GM23248 (cell line): ENCODE results near the gene DYNC2H1. TPM values are rescaled to one million over a fixed set of nuclear protein-coding genes. Genes with fewer than 3 reads are reported as not detected.

Source experiments
- DNase-seq: peaks from one replicate; pipeline ENCODE4 v3.0.0-alpha.2; 2015
- H2AFZ ChIP-seq: fragments of 200-600 bp; sonication (generic); 2 replicates; pipeline ENCODE4 v1.6.1; 2016; ENCODE audit warnings: antibody characterized with exemption
- H3F3A ChIP-seq: fragments of 200-600 bp; sonication (generic); 2 replicates; pipeline ENCODE4 v1.6.1; 2016; ENCODE audit warnings: mild to moderate bottlenecking, antibody characterized with exemption, mixed run types; ENCODE audit not compliant: insufficient read depth
- H3K27ac ChIP-seq: fragments of 200-600 bp; sonication (generic); 2 replicates; pipeline ENCODE4 v1.5.1; 2016; ENCODE audit warnings: mild to moderate bottlenecking
- H3K27me3 ChIP-seq: fragments of 200-600 bp; sonication (generic); replicated peaks from 2 replicates; pipeline ENCODE4 v1.6.1; 2016; ENCODE audit warnings: mild to moderate bottlenecking; ENCODE audit not compliant: insufficient read depth
- H3K36me3 ChIP-seq: fragments of 200-600 bp; sonication (generic); 2 replicates; pipeline ENCODE4 v1.6.1; 2016; ENCODE audit warnings: low read depth, mild to moderate bottlenecking
- H3K4me1 ChIP-seq: fragments of 200-600 bp; sonication (generic); 2 replicates; pipeline ENCODE4 v1.6.1; 2016; ENCODE audit warnings: mild to moderate bottlenecking; ENCODE audit not compliant: insufficient read depth
- H3K4me2 ChIP-seq: fragments of 200-600 bp; sonication (generic); one replicate; pipeline ENCODE4 v1.6.1; 2016; ENCODE audit warnings: mild to moderate bottlenecking; ENCODE audit not compliant: unreplicated experiment
- H3K4me3 ChIP-seq: fragments of 200-600 bp; sonication (generic); 2 replicates; pipeline ENCODE4 v1.5.1; 2016; ENCODE audit warnings: mild to moderate bottlenecking
- H3K79me2 ChIP-seq: fragments of 200-600 bp; sonication (generic); 2 replicates; pipeline ENCODE4 v1.6.1; 2016; ENCODE audit warnings: mild to moderate bottlenecking; ENCODE audit not compliant: insufficient read depth
- H3K9ac ChIP-seq: fragments of 200-600 bp; sonication (generic); 2 replicates; pipeline ENCODE4 v1.6.1; 2016; ENCODE audit warnings: mild to moderate bottlenecking
- H3K9me2 ChIP-seq: fragments of 200-600 bp; sonication (generic); 2 replicates; pipeline ENCODE4 v1.6.1; 2016; ENCODE audit warnings: mixed run types, mild to moderate bottlenecking, moderate library complexity; ENCODE audit not compliant: insufficient read depth
- H3K9me3 ChIP-seq: fragments of 200-600 bp; sonication (generic); one replicate; pipeline ENCODE4 v1.6.1; 2017; ENCODE audit warnings: low read depth
- H4K20me1 ChIP-seq: fragments of 200-600 bp; sonication (generic); 2 replicates; pipeline ENCODE4 v1.6.0; 2016; ENCODE audit not compliant: insufficient read depth
- EZH2 ChIP-seq: fragments of 200-600 bp; sonication (generic); IDR thresholded peaks from 2 replicates; pipeline ENCODE4 v1.6.1; 2018; ENCODE audit warnings: antibody characterized with exemption, mild to moderate bottlenecking; ENCODE audit not compliant: insufficient read depth, poor library complexity, severe bottlenecking
- EZH2phosphoT487 ChIP-seq: fragments of 200-600 bp; sonication (generic); IDR thresholded peaks from 2 replicates; pipeline ENCODE4 v1.6.1; 2018; ENCODE audit warnings: antibody characterized with exemption, moderate library complexity, mild to moderate bottlenecking, low read depth; ENCODE audit not compliant: insufficient read depth
- WGBS, 2 experiments: methylation state at CpG; one replicate each; pipeline ENCODE4 v1.1.6; 2015 to 2017; ENCODE audit warnings: low lambda C conversion rate in 2 of 2, low coverage in 1 of 2; ENCODE audit errors: missing lambda C conversion rate in 2 of 2; 5-methylcytosine and 5-hydroxymethylcytosine counted together
- in situ Hi-C: fragments of 300-500 bp; cut with MboI; formaldehyde crosslinking; loops from 2 replicates; pipeline ENCODE4 v1.15.0; 2020
- polyA plus RNA-seq: library from polyadenylated mRNA; unstranded; fragments of >200 nt; fragmentation: Nextera tagmentation; extraction: Ambion mirVana; gene quantifications from 2 replicates; pipeline ENCODE4 v1.2.1, GENCODE V29; 2016
- total RNA-seq: library from RNA; depleted of rRNA; stranded (reverse); fragments of >200 nt; shearing (Covaris generic); gene quantifications from 2 replicates; pipeline ENCODE4 v1.2.3, GENCODE V29; 2014

The DYNC2H1 gene
- total and polyA plus RNA-seq, 2 experiments from 2014 or later = 9.3 to 27.0 TPM

GRCh38 chr11:103395612-103396011 is 286.4 kb downstream of the DYNC2H1 start:
- Histone ChIP-seq H3K79me2 (no peaks in the 10 kb centered on the region), H3K9ac (peak overlapping the region; percentile 15; the same call in 1 of the 2 replicates), H2AFZ (no peak overlapping the region), H3K27me3 (no peaks in the 10 kb centered on the region), H3K4me3 (no peak overlapping the region), H3K27ac (peak overlapping the region; percentile 78), H4K20me1 (no peaks in the 10 kb centered on the region), H3F3A (peaks cover 20% of the 10 kb centered on the region), H3K9me2 (no peaks in the 10 kb centered on the region), H3K4me1 (peaks cover 30% of the 10 kb centered on the region), H3K36me3 (0 out of 2 replicates have a peak, but pooled peaks cover 3% of the 10 kb centered on the region), H3K9me3 (no peaks in the 10 kb centered on the region), H3K4me2 (peak overlapping the region; percentile 46)
- WGBS, 2 experiments = 11% methylated on average over 2 of the region's 2 CpGs
- in situ Hi-C loops = no loop called here
- peak; percentile 79 for DNase-seq
- no peak for TF ChIP-seq EZH2phosphoT487
- TF ChIP-seq EZH2 = no peak

- no peaks in the 10 kb centered on the region for H3K9me2 ChIP-seq
- no peak overlapping the region for H3K4me3 ChIP-seq
- H4K20me1 ChIP-seq = no peaks in the 10 kb centered on the region
- no peaks in the 10 kb centered on the region for H3K79me2 ChIP-seq
- TF ChIP-seq EZH2phosphoT487 = no peak
- TF ChIP-seq EZH2 = no peak
- H3F3A ChIP-seq = peaks cover 20% of the 10 kb centered on the region
- H3K4me2 ChIP-seq = peak overlapping the region; percentile 46
- peaks cover 30% of the 10 kb centered on the region for H3K4me1 ChIP-seq
- peak; percentile 46 for DNase-seq
- peak overlapping the region; percentile 15; the same call in 1 of the 2 replicates for H3K9ac ChIP-seq
- in situ Hi-C loops = no loop called here
- H3K27me3 ChIP-seq = no peaks in the 10 kb centered on the region
- no peaks in the 10 kb centered on the region for H3K9me3 ChIP-seq
- peak overlapping the region; percentile 78 for H3K27ac ChIP-seq
- H3K36me3 ChIP-seq = 0 out of 2 replicates have a peak, but pooled peaks cover 10% of the 10 kb centered on the region
- no peak overlapping the region for H2AFZ ChIP-seq
- 59 to 61% methylated on average over 2 of the region's 2 CpGs for WGBS, 2 experiments
These were observed 287.0 kb downstream of the DYNC2H1 start for GRCh38 chr11:103396237-103396636.

- Histone ChIP-seq H3K27ac (peak overlapping the region; percentile 78), H3K4me1 (peaks cover 30% of the 10 kb centered on the region)
- WGBS, 2 experiments = 62 to 67% methylated on average over 2 of the region's 2 CpGs
These were observed 288.1 kb downstream of the DYNC2H1 start for GRCh38 chr11:103397369-103397768.

GRCh38 chr11:103398829-103399228 is 289.6 kb downstream of the DYNC2H1 start:
- Histone ChIP-seq H3K4me2 (no peak overlapping the region), H3F3A (peaks cover 20% of the 10 kb centered on the region), H3K79me2 (no peaks in the 10 kb centered on the region), H3K9ac (no peak overlapping the region), H3K4me1 (peaks cover 30% of the 10 kb centered on the region), H3K27me3 (no peaks in the 10 kb centered on the region), H3K36me3 (0 out of 2 replicates have a peak, but pooled peaks cover 11% of the 10 kb centered on the region), H3K27ac (no peak overlapping the region), H3K4me3 (no peak overlapping the region), H4K20me1 (no peaks in the 10 kb centered on the region), H3K9me3 (no peaks in the 10 kb centered on the region), H3K9me2 (no peaks in the 10 kb centered on the region), H2AFZ (no peak overlapping the region)
- TF ChIP-seq EZH2phosphoT487 (no peak), EZH2 (no peak)
- WGBS, 2 experiments = 91 to 99% methylated on average over 6 of the region's 6 CpGs
- in situ Hi-C loops = no loop called here
- no peak for DNase-seq

More at GRCh38 chr11:103397369-103397768, 288.1 kb downstream of the DYNC2H1 start:
- H3K27me3 ChIP-seq = no peaks in the 10 kb centered on the region
- H2AFZ ChIP-seq = no peak overlapping the region
- H3K9me2 ChIP-seq = no peaks in the 10 kb centered on the region
- H3K4me2 ChIP-seq = no peak overlapping the region
- peaks cover 20% of the 10 kb centered on the region for H3F3A ChIP-seq
- no peaks in the 10 kb centered on the region for H4K20me1 ChIP-seq
- DNase-seq = peak; percentile 53
- TF ChIP-seq EZH2 = no peak
- TF ChIP-seq EZH2phosphoT487 = no peak
- H3K9ac ChIP-seq = no peak overlapping the region
- 0 out of 2 replicates have a peak, but pooled peaks cover 11% of the 10 kb centered on the region for H3K36me3 ChIP-seq
- in situ Hi-C loops = no loop called here
- no peaks in the 10 kb centered on the region for H3K9me3 ChIP-seq
- H3K79me2 ChIP-seq = no peaks in the 10 kb centered on the region
- H3K4me3 ChIP-seq = no peak overlapping the region
